LNCaP clone FGC (cell line): ENCODE measurements around the gene RNF212B.
"Not testable (repeated sequence)": the region's sequence is repeated elsewhere in the genome, so short reads cannot be mapped to it uniquely, and the experiment has no call there.

Source experiments
- DNase-seq: peaks from one replicate; pipeline ENCODE4 v3.0.0-alpha.2; 2011; ENCODE audit warnings: low read depth
- H3K4me3 ChIP-seq: 2 replicates; pipeline ENCODE4 v1.5.1; 2011; ENCODE audit warnings: mild to moderate bottlenecking, low read depth, low read length, control low read depth
- TF ChIP-seq, protein P1 (sequence below): IDR thresholded peaks from 2 replicates; pipeline ENCODE4 v1.5.1; 2012; ENCODE audit warnings: mild to moderate bottlenecking; ENCODE audit not compliant: control insufficient read depth, insufficient read depth; ENCODE audit errors: extremely low read depth

RNF212B gene

DNA sequence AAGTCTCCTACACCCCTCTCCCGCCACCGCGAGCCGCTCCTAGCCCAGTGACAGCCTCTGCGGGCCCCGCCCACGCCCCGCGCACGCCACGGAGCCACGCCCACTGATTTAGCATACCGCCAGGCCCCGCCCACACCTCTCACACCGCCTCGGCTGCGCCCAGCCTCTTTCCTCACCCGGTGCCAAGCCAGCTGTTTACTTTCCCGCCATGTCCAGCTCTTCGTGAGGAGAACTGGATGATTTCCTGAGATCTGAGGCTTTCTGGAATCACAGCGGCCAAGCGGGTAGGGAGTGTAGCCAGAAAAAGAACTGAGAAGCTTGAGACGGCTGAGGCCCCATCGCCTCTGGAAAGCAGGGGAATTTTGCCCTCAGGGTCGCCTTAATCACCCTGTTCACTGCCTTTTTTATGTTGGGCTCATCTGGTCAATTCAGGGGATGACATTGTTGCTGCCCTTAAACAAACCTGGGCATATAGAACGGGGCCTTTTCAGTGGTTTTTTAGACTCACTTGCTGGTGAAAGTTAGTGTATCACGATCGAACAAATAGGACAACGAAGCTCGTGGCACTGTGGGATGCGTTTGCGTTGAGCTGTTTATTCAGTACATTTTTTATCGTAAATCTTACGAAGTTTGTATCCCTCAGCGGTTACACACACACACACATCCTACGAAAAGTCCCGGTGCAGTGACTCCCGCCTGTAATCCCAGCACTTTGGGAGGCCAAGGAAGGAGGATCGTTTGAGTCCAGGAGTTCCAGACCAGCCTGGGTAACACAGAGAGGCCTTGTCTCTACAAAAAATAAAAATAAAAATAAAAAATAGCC is at the start of gene RNF212B:
TSS of gene RNF212B (plus strand) at position 165 of the 823 bp plus-strand sequence. CDS start 2,410 bp downstream, outside the sequence.
- H3K4me3 ChIP-seq = peak within 1 kb of the TSS; percentile 31
- TF ChIP-seq, protein P1, sequence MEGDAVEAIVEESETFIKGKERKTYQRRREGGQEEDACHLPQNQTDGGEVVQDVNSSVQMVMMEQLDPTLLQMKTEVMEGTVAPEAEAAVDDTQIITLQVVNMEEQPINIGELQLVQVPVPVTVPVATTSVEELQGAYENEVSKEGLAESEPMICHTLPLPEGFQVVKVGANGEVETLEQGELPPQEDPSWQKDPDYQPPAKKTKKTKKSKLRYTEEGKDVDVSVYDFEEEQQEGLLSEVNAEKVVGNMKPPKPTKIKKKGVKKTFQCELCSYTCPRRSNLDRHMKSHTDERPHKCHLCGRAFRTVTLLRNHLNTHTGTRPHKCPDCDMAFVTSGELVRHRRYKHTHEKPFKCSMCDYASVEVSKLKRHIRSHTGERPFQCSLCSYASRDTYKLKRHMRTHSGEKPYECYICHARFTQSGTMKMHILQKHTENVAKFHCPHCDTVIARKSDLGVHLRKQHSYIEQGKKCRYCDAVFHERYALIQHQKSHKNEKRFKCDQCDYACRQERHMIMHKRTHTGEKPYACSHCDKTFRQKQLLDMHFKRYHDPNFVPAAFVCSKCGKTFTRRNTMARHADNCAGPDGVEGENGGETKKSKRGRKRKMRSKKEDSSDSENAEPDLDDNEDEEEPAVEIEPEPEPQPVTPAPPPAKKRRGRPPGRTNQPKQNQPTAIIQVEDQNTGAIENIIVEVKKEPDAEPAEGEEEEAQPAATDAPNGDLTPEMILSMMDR = no peak
- DNase-seq = peak; percentile 68

DNA sequence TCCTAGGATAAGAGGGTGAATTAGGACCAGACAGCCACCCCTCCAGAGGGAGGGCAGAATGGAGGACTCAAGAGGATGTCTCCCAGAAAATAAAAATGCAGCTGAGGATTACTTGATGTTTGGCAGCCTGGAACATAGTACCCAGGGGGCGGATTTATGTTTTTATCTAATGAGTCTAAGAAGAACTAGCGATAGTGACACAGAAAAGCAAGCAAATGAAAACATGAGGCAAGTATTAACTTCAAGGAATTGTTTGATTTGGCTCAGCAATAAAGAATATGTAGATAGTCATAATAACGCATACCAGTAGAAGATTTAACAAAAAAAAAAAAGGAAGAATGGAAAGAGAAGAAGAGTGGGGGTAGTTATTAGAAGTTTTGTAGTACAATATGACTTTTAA is 44.3 kb upstream of the RNF212B start:
- TF ChIP-seq, protein P1 = no peak
- H3K4me3 ChIP-seq = no peak overlapping the region
- no peak for DNase-seq

DNA sequence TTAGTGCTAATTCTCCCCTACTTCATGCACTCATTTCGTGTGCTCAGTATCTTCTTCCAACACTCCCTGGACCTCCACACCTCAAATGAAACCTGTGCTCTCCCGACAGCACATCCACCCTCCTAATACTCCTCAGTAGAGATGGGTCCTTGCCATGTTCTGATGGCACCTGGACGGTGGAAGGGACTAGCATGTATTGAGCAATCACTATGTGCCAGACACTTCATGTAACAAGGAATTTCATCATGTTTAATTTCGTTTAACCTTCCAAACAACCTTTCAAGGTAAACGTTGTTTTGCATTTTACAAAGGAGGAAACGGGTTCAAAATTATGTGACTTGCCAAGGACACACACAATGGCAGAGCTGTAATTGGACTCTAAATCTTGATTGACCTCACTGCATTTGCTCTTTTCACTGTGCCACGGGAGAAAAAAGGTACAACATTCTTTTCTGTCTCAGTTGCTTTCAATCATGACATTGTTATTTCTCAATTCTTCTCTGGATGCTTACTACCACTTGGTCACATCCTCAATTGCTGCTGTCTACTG is 42.1 kb upstream of the RNF212B start:
- H3K4me3 ChIP-seq = no peak overlapping the region
- DNase-seq = no peak
- TF ChIP-seq, protein P1 = no peak

- not testable (repeated sequence) for DNase-seq, H3K4me3 ChIP-seq
Observed at GRCh38 chr14:23196487-23196886, 41.2 kb upstream of the RNF212B start.

GRCh38 chr14:23199141-23199540 is 38.6 kb upstream of the RNF212B start:
- not testable (repeated sequence) for DNase-seq

GRCh38 chr14:23202001-23202400 is 35.7 kb upstream of the RNF212B start:
- TF ChIP-seq, protein P1 = no peak
- no peak overlapping the region for H3K4me3 ChIP-seq
- no peak for DNase-seq

More at GRCh38 chr14:23199141-23199540, 38.6 kb upstream of the RNF212B start:
- not testable (repeated sequence) for H3K4me3 ChIP-seq

DNA sequence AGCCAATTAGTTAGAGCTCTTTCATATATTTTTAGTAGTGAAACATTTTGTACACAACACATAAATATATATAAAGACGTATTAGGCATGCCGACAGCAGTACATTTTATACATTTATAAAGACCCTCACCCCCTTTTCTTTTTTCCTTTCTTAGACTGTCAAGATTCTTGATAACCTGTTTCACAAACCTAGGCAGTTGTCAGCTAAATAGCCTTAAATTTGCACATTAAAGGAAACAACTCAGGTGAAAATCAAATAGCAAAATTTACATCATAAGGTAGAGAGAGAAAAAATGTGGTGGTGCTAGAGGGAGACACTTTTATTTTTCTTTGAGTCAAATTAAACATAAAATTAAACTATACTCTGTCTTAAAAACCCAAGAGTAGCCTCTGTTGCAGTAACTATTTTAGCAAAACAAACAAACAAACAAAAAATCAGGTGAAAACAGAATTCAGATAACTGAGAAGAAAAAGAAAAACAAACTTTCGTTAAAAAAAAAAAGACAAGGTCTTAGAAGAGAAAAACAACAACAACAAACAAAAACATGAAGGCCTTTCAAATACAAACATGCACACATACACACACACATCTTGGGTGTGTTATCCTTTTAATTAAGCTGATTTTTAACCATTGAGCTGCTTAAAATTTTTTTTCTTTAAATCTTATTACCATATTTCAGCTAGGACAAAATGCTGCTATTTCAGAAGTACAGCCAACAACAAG is 31.2 kb upstream of the RNF212B start:
- TF ChIP-seq, protein P1 = no peak
- H3K4me3 ChIP-seq = no peak overlapping the region
- no peak for DNase-seq
